Skin epidermis (tissue), 12 donors: ENCODE results near the gene MARVELD2.

ENCODE experiments used
- H3K27ac ChIP-seq, 21 experiments: fragments of 200-600 bp; sonication (generic) in 11 of 21; one replicate each; pipeline ENCODE4 v1.5.0; 2020; ENCODE audit warnings: mild to moderate bottlenecking in 3 of 21, inconsistent platforms in 2 of 21, moderate library complexity in 2 of 21
- H3K4me3 ChIP-seq, 7 experiments: fragments of 200-600 bp; sonication (generic) in 2 of 7; one replicate each; pipeline ENCODE4 v1.5.0; 2020; ENCODE audit warnings: inconsistent platforms in 2 of 7, mild to moderate bottlenecking in 2 of 7, moderate library complexity in 1 of 7

Gene MARVELD2

GRCh38 chr5:69489246-69489645 is 74.3 kb downstream of the MARVELD2 start:
- Histone ChIP-seq H3K27ac (no peak overlapping the region), H3K4me3 (no peak overlapping the region)

- Histone ChIP-seq H3K27ac (no peak overlapping the region), H3K4me3 (no peak overlapping the region)
These were observed 76.1 kb downstream of the MARVELD2 start for GRCh38 chr5:69491027-69491426.

GRCh38 chr5:69491838-69492390 is 77.0 kb downstream of the MARVELD2 start:
- H3K27ac ChIP-seq = peak overlapping the region in 6 of 21 experiments; percentile 17 to 83 (median 68)
- H3K4me3 ChIP-seq = peak overlapping the region; percentile 32 to 73 (median 43)

- peak within 1 kb of the TSS in 16 of 21 experiments; percentile 20 to 84 (median 66) for H3K27ac ChIP-seq
- H3K4me3 ChIP-seq = peak within 1 kb of the TSS; percentile 32 to 73 (median 43)
These were observed 77.5 kb downstream of the MARVELD2 start, which contains the start of gene OCLN for GRCh38 chr5:69492391-69492922. Gene OCLN (plus strand): TSS chr5:69492790. CDS start chr5:69504245, 11,455 bp downstream.

- Histone ChIP-seq H3K27ac (peak overlapping the region in 16 of 21 experiments; percentile 15 to 84 (median 66)), H3K4me3 (peak overlapping the region; percentile 32 to 73 (median 43))
These were observed 78.0 kb downstream of the MARVELD2 start for GRCh38 chr5:69492923-69493395.

GRCh38 chr5:69493396-69494133 is 78.6 kb downstream of the MARVELD2 start:
- peak overlapping the region in 16 of 21 experiments; percentile 20 to 84 (median 66) for H3K27ac ChIP-seq
- H3K4me3 ChIP-seq = peak overlapping the region; percentile 32 to 73 (median 43)
